Suprapubic skin (tissue), 4 donors: ENCODE measurements around the gene PLXDC1.

Source experiments
- CTCF ChIP-seq, 2 donors: fragments of 200-600 bp in 1 of 2; fragments of 450-650 bp in 1 of 2; sonication (generic) in 1 of 2; IDR thresholded peaks; one replicate each; pipeline ENCODE4 v1.5.1; 2016 to 2019; ENCODE audit warnings: antibody characterized with exemption in 2 of 2, mild to moderate bottlenecking in 1 of 2, moderate library complexity in 1 of 2
- EP300 ChIP-seq: sonication (generic); formaldehyde crosslinking; IDR thresholded peaks from one replicate; pipeline ENCODE4 v1.6.1; 2017; ENCODE audit warnings: antibody characterized with exemption
- POLR2A ChIP-seq, 2 donors: fragments of 450-650 bp; IDR thresholded peaks; one replicate each; pipeline ENCODE4 v1.6.1; 2017; ENCODE audit warnings: antibody characterized with exemption in 2 of 2, mild to moderate bottlenecking in 2 of 2, moderate library complexity in 2 of 2
- POLR2AphosphoS5 ChIP-seq, 3 donors: sonication (generic); formaldehyde crosslinking; IDR thresholded peaks; one replicate each; pipeline ENCODE4 v1.6.1; 2017; ENCODE audit warnings: antibody characterized with exemption in 3 of 3

GRCh38 chr17:39016193-39017153 is 135.0 kb downstream of the PLXDC1 start:
- TF ChIP-seq POLR2A (IDR thresholded peaks at IDR 0.05) (no peak), CTCF (IDR thresholded peaks at IDR 0.05) (no peak), EP300 (no peak), POLR2AphosphoS5 (IDR thresholded peaks at IDR 0.05) (no peak)
